Measurements from ENCODE around the gene GALNT13.

GALNT13 gene

GRCh38 chr2:154289870-154290269 is 418.1 kb downstream of the GALNT13 start:
- no peak for DNase-seq (ENCODE audit: low read depth in 1 of 2, low spot score in 1 of 2)

DNA sequence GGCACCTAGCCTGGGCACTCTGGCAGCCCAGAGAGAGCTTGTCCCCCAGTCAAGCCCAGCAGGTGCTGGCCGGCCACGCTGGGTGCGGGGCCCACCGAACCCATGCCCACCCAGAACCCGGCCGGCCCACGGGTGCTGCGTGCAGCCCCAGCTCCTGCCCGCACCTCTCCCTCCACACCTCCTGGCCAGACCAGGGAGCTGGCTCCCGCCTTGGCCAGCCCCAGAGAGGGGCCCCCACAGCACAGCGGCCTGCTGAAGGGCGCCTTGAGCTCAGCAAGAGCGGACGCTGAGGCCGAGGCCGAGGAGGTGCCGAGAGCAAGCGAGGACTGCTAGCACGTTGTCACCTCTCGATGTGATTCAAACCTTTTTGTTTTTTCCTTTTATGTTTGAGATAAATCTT is 419.8 kb downstream of the GALNT13 start:
- no peak for DNase-seq (ENCODE audit: low read depth in 1 of 2, low spot score in 1 of 2)

DNA sequence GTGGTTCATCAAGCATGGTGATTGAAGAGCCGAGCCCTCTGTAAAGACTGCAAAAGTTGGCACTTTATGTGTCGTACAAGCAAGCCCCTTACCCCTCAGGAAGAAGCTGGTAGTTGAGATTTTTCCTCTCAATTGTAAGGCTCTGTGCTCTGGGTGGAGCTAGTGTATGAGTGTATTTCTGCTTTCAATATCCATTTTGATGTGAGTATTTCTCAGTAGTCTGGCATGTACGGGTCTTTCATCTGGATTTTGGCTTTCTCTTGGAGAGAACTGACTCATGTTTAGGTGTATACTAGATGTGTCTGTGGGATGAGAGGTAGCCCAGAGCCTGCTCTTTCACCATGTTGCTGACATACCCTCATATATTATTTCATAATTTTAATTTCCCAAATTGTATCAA is 420.2 kb downstream of the GALNT13 start:
- DNase-seq (ENCODE audit: low read depth in 1 of 2, low spot score in 1 of 2): no peak

- DNase-seq (ENCODE audit: low read depth in 1 of 2, low spot score in 1 of 2): no peak
Observed at GRCh38 chr2:154293864-154294263, 422.1 kb downstream of the GALNT13 start.

- DNase-seq (ENCODE audit: low read depth in 1 of 2, low spot score in 1 of 2): no peak
Observed at GRCh38 chr2:154306266-154306970, 434.7 kb downstream of the GALNT13 start.

DNA sequence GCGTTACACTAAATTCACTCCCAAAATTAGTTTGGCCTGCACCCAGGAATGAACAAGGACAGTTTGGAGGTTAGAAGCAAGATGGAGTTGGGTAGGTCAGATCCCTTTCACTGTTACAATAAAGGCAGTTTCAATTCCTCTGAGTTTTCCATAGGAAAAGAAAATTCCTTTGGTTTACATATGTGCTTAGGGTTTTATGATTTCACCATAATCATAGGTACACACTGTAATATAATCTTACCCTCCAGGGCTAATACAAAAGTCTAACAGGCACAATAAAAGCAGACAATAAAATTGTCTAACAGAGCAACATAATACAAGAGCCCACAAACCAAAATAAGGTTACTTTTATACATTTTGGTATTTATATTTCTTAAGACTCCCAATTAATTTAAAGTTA is 435.3 kb downstream of the GALNT13 start:
- DNase-seq (ENCODE audit: low read depth in 1 of 2, low spot score in 1 of 2): no peak

DNA sequence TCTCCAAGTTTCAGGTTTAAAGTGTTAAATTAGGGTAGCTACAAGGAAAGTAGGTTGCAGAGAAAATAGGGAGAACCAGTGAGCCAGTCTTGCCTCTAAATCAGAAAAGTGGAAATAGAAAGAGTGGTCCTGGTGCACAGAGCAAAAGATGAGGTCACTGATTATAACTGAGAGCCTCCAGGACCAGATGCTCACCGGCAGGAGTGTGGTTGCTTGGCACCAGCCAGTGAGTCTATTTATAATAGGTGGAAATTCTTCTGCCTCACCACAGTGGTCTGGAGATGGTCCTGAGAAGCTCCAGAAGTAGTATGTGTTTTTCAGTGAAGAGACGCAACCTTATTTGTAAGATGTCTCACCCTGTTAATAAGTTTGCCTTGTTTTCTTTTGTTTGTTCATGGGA is 452.9 kb downstream of the GALNT13 start:
- no peak for DNase-seq (ENCODE audit: low read depth in 1 of 2, low spot score in 1 of 2)

DNA sequence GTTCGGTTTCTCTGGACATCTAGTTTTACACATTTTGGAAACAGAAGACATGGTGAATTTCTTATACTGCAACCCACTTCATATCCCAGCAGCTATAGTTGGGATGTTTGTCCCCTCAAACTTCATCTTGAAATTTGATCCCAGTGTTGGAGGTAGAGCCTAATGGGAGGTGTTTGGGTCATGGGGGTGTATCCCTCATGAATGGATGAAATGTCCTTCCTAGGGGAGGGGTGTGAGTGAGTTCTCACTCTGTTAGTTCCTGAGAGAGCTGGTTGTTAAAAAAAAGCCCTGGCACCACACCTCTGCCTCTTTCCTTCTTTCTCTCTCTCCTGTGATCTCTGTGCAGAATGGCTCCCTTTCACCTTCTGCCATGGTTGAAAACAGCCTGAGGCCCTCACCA is 457.8 kb downstream of the GALNT13 start:
- DNase-seq (ENCODE audit: low read depth in 1 of 2, low spot score in 1 of 2): no peak

GRCh38 chr2:154331784-154332183 is 460.1 kb downstream of the GALNT13 start:
- no peak for DNase-seq (ENCODE audit: low read depth in 1 of 2, low spot score in 1 of 2)

GRCh38 chr2:154336201-154336600 is 464.5 kb downstream of the GALNT13 start:
- no peak for DNase-seq (ENCODE audit: low read depth in 1 of 2, low spot score in 1 of 2)

GRCh38 chr2:154338352-154338967 is 466.7 kb downstream of the GALNT13 start:
- DNase-seq (ENCODE audit: low read depth in 1 of 2, low spot score in 1 of 2): no peak

DNA sequence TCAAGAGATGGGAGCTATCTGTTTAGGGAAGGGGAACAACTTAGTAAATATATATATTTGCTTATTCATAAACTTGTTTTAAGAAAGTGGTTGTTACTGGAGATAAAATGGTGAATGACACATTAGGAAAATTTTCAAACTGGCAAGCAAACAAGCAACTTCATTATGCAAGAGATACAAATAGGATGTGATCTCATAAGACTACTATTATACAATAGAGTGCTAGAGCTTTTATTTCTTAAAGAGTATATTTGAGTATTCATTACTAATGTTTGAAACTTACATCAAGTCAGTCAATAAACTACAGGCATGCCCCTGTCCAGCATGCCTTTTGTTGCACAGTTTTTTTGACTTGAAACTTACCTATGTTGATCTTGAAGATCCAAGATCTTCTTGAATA is 471.6 kb downstream of the GALNT13 start:
- DNase-seq (ENCODE audit: low read depth in 1 of 2, low spot score in 1 of 2): no peak

DNA sequence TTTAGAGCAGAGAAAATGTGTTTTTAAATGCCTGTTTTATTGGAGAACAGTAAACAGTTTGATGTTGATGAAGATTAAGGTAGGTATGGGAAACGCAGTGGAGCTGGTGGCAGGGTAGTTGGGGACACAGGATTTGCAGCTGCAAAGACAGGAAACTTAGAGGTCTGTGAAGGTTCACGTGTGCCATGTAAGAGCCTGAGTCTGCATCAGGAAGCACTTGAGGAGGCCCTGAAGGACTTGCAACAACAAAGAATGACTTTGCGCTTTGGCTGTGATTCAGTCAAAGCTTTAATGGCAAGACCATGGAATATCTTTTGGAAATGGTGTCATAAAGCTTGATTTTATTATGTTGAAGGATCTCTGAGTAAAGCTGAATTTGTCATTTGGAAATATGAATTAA is 479.2 kb downstream of the GALNT13 start:
- no peak for DNase-seq (ENCODE audit: low read depth in 1 of 2, low spot score in 1 of 2)

DNA sequence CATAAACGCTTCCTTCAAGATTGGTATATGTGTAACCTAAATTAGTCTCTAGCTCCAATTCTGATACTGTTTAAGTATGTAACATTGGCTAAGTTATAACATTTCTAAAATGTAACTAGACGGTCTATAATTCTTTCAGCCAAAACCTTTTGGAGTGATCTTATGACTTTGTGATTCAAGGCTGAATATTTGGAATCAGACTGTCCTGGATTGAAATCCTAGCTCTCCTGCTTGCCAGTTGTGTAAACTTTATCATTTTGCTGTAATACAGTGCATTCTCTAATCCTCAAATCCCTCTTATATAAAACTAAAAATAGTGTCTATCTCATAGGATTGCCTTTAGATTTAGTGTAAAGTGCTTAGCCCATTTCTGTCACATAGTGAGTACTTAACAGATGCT is 489.6 kb downstream of the GALNT13 start:
- no peak for DNase-seq (ENCODE audit: low read depth in 1 of 2, low spot score in 1 of 2)

DNA sequence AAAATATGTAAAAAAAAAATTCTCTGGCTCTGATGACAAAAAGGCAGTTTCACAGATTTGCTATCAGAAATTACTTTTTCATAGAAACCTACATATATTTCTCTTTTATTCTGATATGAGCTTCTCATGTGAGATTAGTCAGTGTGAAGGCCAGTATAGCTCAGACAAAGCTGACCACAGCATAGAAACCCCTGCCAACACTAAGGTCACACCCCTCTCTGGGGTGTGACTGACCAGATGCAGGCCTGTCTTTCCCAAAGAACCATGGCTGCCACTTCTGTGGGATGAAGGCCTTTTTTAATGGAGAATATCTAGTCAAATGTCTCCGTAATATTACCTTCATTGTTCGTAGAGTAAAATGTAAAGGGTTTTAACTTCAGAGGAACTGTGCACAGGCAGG is 496.4 kb downstream of the GALNT13 start:
- no peak for DNase-seq (ENCODE audit: low read depth in 1 of 2, low spot score in 1 of 2)

DNA sequence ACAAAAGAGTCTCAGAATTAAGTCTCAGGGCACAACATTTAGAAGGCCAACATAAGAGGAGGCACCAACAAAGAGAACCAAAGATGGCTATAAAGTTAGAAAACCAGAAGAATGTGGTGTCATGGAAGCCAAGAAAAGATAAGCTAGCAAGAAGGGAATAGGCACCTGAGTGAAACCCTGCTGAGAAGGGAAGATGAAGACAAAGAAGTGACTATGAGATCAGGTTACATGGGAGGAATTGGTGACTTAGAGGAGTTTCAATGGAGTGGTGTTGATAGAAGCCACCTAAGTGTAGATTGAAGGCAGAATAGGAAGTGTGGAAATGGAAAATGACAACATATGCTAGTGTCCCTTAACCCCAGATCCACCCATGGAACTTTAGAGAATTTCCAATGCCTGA is 499.2 kb downstream of the GALNT13 start:
- DNase-seq (ENCODE audit: low read depth in 1 of 2, low spot score in 1 of 2): no peak

GRCh38 chr2:154374416-154374815 is 502.7 kb downstream of the GALNT13 start:
- DNase-seq (ENCODE audit: low read depth in 1 of 2, low spot score in 1 of 2): no peak

- no peak for DNase-seq (ENCODE audit: low read depth in 1 of 2, low spot score in 1 of 2)
Observed at GRCh38 chr2:154375579-154375931, 503.8 kb downstream of the GALNT13 start.

DNA sequence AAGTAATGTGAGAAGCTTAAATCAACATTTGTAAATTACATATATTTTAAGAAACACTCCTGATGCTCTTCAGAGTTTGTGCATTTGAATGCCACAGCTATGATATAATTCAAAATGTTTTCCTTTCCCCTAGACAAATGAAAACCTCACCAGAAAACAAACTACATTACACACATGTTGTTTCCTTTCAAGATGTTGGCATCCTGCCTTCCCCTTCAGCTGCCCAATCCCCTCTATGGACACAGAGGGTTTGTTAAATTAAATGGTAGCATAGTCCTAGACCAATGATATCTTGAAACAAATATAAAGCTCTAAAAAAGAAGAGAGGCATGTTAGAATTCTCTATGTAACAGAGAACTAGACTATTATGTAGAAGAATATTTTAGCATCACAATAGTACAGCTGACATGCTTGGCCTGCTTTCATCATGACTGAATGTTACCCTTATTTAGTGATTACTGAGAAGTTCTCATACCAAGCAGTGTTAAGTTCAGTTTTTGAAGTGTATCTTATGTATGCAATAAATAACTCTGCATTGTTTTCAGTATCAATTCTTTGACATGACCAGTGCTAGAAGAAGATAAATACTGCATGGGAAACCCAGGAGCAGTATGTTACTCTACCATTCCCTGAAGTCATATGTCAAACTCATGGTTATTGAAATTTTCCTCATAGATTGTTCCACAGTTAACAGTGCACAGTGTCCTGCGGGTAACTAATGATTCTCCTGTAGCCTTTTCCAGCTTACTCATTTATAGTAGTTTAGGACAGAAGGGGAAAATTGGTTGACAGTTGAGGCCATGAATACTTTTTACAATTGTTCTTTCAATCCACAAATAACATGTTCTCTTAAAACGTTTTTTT is 510.4 kb downstream of the GALNT13 start:
- no peak for DNase-seq (ENCODE audit: low read depth in 1 of 2, low spot score in 1 of 2)

DNA sequence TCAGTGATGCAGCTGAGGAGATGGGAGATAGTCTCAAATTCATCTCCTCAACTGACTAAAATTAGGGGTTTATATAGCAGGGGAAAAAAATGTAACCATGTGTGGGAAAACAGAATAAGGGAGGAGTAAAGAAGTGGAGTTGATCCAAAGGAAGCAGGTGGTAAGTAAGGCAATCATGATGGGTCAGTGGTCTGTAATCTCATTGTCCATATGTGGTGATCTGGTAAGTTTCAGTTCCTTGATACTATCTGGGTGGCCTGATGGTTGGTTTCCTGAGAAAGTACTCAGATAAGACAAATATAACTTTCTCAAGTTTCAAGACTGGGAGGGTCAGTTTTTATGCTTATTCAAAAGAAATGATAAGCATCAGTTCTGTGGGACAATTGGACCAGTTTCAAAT is 514.5 kb downstream of the GALNT13 start:
- DNase-seq (ENCODE audit: low read depth in 1 of 2, low spot score in 1 of 2): no peak

- no peak for DNase-seq (ENCODE audit: low read depth in 1 of 2, low spot score in 1 of 2)
Observed at GRCh38 chr2:154391051-154391450, 519.3 kb downstream of the GALNT13 start.

DNA sequence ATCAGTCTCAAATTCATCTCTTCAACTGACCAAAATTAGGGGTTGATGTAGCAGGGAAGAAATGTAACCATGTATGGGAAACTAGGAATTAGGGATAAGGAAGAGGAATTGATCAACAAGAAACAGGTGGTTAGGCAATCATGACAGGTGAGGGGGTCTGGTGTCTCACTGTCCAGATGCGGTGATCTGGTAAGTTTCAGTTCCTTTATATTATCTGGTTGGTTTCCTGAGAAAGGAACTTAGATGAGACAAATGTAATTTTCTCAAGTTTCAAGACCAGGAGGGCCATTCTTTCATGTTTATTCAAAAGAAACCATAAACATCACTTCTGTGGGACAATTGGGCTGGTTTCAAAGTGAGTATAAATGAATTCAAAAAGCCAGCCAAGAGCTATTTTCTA is 520.5 kb downstream of the GALNT13 start:
- DNase-seq (ENCODE audit: low read depth in 1 of 2, low spot score in 1 of 2): no peak

Measured in stimulated activated CD4-positive, alpha-beta T cell treated with anti-CD3 and anti-CD28 coated beads, Interleukin-15, amount 100 ng/mL, for 1 hour (primary cell).